Ascending aorta (tissue), 2 donors: ENCODE data around the gene UBAC2. TPM values are rescaled to one million over a fixed set of nuclear protein-coding genes. Genes with fewer than 3 reads are reported as not detected.

Experiments used
- DNase-seq, 2 donors: peaks; one replicate each; pipeline ENCODE4 v3.0.0-alpha.2; 2019; ENCODE audit warnings: low spot score in 2 of 2
- H3K27ac ChIP-seq, 2 donors: fragments of 200-600 bp; sonication (generic); one replicate each; pipeline ENCODE4 v1.5.1; 2016 to 2017; ENCODE audit warnings: mild to moderate bottlenecking in 1 of 2
- H3K27me3 ChIP-seq: fragments of 200-600 bp; sonication (generic); one replicate; pipeline ENCODE4 v1.5.1; 2017
- H3K36me3 ChIP-seq, 2 donors: fragments of 200-600 bp; sonication (generic); one replicate each; pipeline ENCODE4 v1.5.1; 2016
- H3K4me1 ChIP-seq, 2 donors: fragments of 200-600 bp; sonication (generic); one replicate each; pipeline ENCODE4 v1.5.1; 2016 to 2017; ENCODE audit warnings: mild to moderate bottlenecking in 1 of 2
- H3K4me3 ChIP-seq, 2 donors: fragments of 200-600 bp; sonication (generic); one replicate each; pipeline ENCODE4 v1.5.1; 2016 to 2017; ENCODE audit warnings: mild to moderate bottlenecking in 1 of 2
- H3K9me3 ChIP-seq, 2 donors: fragments of 200-600 bp; sonication (generic); one replicate each; pipeline ENCODE4 v1.5.1; 2016
- intact Hi-C: fragments of 100-400 bp; cut with DNase I; formaldehyde crosslinking; loops from one replicate; pipeline ENCODE4 v1.15.1; 2023
- total RNA-seq: library from RNA; depleted of rRNA; stranded (reverse); fragments of >200 nt; gene quantifications from one replicate; pipeline ENCODE4 v1.1.0, GENCODE V29; 2016
- TF ChIP-seq, protein P1 (sequence below), 3 experiments: fragments of 200-600 bp in 2 of 3; fragments of 450-650 bp in 1 of 3; sonication (generic) in 2 of 3; IDR thresholded peaks; one replicate each; pipeline ENCODE4 v1.5.1; 2016 to 2019; ENCODE audit warnings: antibody characterized with exemption in 3 of 3, mild to moderate bottlenecking in 1 of 3, moderate library complexity in 1 of 3

The UBAC2 gene
- total RNA-seq, 1 donor from 2014 or later: 67.8 TPM

DNA sequence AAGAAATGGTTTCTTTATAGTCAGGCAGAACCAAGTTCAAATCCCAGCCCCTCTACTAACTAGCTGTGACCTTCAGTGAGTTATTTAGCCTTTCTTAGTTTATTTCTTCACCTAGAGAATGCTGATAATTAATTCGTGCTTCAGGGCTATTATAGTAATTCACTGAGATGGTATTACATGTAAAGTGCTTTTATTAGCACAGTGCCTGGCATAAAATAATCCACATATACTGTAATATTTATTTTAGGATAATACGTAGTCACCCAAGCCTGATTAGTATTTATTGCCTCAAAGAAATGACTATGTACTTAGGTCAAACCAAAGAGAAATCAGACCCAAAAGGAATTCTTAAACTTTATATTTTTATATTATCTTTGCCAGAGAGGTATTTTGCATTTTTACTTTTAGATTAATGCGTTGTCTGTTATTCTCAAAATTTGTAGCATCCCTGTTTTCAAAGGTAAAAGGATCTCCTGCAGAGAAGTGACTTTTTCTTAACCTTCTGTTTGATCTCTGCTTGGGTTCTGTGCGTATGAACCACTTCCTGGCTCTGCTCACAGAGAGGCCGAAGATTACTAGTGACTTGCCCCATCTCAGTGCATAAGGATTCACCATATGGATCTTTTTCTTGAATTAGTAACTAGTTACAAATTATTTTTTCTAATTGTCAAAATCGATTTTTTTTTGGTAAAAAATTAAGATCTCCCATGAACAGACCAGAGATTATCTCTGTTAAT lies 19.7 kb downstream of the UBAC2 start:
- Histone ChIP-seq H3K36me3 (peaks cover 0 to 4% of the 10 kb centered on the region in 2 donors), H3K9me3 (no peaks in the 10 kb centered on the region), H3K27me3 (no peaks in the 10 kb centered on the region), H3K4me1 (peaks cover 0 to 21% of the 10 kb centered on the region in 2 donors), H3K27ac (no peak overlapping the region), H3K4me3 (no peak overlapping the region)
- no peak for DNase-seq
- TF ChIP-seq, protein P1, sequence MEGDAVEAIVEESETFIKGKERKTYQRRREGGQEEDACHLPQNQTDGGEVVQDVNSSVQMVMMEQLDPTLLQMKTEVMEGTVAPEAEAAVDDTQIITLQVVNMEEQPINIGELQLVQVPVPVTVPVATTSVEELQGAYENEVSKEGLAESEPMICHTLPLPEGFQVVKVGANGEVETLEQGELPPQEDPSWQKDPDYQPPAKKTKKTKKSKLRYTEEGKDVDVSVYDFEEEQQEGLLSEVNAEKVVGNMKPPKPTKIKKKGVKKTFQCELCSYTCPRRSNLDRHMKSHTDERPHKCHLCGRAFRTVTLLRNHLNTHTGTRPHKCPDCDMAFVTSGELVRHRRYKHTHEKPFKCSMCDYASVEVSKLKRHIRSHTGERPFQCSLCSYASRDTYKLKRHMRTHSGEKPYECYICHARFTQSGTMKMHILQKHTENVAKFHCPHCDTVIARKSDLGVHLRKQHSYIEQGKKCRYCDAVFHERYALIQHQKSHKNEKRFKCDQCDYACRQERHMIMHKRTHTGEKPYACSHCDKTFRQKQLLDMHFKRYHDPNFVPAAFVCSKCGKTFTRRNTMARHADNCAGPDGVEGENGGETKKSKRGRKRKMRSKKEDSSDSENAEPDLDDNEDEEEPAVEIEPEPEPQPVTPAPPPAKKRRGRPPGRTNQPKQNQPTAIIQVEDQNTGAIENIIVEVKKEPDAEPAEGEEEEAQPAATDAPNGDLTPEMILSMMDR (IDR thresholded peaks at IDR 0.05): no peak
- intact Hi-C loops: no loop called here

DNA sequence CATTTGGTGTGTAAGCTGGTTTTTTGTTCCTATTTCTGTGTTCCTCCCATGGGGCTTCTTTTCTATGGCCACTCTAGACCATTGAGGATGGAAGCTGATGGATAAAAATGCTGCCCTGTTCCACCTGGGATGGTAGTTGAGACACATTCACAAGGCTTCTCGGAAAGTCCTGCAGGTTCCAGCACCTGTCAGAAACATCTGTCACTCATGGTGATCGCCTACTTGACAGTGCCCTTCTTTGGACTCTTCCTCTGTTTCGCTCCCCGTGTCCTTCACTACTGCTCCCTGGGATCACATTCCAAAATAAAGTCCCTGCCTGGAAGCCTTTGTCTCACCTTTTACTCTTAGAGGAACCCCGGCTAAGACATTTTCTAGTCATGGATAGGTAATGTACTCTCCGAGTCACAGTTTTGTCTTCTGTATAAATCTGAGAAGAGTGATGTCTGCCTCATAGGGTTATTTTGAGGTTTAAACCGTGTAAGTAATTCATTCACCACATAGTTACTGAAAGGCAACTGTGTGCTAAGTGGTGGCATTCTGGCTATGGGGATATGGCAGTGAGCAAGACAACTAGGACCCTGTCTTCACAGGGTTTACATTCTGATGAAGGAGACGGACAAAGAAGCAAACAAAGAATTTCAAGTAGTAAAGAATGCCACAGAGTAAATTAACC lies 21.0 kb downstream of the UBAC2 start:
- peaks cover 0 to 30% of the 10 kb centered on the region in 2 donors for H3K4me1 ChIP-seq
- intact Hi-C loops: no loop called here
- no peak overlapping the region for H3K27ac ChIP-seq
- no peaks in the 10 kb centered on the region for H3K9me3 ChIP-seq
- no peaks in the 10 kb centered on the region for H3K27me3 ChIP-seq
- TF ChIP-seq, protein P1 (IDR thresholded peaks at IDR 0.05): no peak
- no peak overlapping the region for H3K4me3 ChIP-seq
- H3K36me3 ChIP-seq: no peaks in the 10 kb centered on the region
- no peak for DNase-seq

DNA sequence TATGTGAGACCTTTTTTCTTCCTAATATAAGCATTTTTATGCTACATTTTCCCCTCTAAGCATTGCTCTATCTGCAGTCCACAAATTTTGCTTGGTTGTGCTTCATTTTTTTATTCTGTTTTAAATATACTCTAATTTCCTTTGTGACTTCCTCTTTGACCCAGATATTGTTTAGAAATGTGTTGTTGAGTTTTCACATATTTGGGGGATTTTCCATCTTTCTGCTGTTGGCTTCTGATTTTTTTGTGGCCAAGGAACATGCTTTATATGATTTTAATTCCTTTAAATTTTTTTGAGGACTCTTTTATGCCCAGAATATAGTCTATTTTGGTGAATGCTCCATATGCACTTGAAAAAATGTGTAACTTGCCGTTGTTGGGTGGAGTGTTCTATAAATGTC lies 22.9 kb downstream of the UBAC2 start:
- H3K4me3 ChIP-seq: no peak overlapping the region
- intact Hi-C loops: no loop called here
- no peak for DNase-seq
- H3K27me3 ChIP-seq: no peaks in the 10 kb centered on the region
- no peaks in the 10 kb centered on the region for H3K9me3 ChIP-seq
- no peaks in the 10 kb centered on the region for H3K36me3 ChIP-seq
- TF ChIP-seq, protein P1 (IDR thresholded peaks at IDR 0.05): no peak
- peaks cover 0 to 20% of the 10 kb centered on the region in 2 donors for H3K4me1 ChIP-seq
- H3K27ac ChIP-seq: no peak overlapping the region

DNA sequence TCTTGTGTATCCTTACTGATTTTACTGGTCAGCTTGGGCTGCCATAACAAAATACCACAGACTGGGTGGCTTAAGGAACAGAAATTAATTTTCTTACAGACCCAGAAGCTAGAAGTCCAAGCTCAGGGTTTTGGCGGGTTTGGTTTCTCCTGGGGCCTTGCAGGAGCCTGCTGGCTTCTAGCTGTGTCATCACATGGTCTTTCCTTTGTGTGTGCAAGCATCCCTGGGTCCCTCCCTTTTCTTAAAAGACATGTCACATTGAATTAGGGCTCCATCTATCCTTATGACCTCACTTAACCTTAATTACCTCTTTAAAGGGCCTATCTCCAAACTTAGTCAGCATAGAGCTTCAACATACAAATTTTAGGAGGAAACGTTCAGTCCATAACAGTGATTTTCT lies 23.4 kb downstream of the UBAC2 start:
- H3K36me3 ChIP-seq: no peaks in the 10 kb centered on the region
- H3K4me3 ChIP-seq: no peak overlapping the region
- H3K27me3 ChIP-seq: no peaks in the 10 kb centered on the region
- TF ChIP-seq, protein P1 (IDR thresholded peaks at IDR 0.05): no peak
- intact Hi-C loops: no loop called here
- DNase-seq: no peak
- no peak overlapping the region for H3K27ac ChIP-seq
- no peaks in the 10 kb centered on the region for H3K9me3 ChIP-seq
- H3K4me1 ChIP-seq: peaks cover 0 to 24% of the 10 kb centered on the region in 2 donors

DNA sequence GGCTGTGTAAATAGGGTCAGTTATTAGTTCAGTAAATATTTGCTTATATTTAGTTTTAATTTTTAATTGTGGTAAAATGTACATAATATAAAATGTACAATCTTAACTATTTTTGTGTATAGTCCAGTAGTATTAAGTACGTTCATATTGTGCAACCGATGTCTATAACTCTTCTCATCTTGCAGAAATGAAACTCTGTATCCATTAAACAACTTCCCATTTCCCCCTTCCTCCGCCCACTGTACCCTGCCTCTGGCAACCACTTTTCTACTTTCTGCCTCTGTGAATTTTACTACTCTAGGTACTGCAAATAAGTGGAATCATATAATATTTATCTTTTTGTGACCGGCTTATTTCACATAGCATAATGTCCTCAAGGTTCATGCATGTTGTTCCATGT lies 24.4 kb downstream of the UBAC2 start:
- no peaks in the 10 kb centered on the region for H3K27me3 ChIP-seq
- H3K4me3 ChIP-seq: no peak overlapping the region
- H3K4me1 ChIP-seq: peaks cover 0 to 21% of the 10 kb centered on the region in 2 donors
- intact Hi-C loops: no loop called here
- TF ChIP-seq, protein P1 (IDR thresholded peaks at IDR 0.05): no peak
- no peak overlapping the region for H3K27ac ChIP-seq
- no peaks in the 10 kb centered on the region for H3K9me3 ChIP-seq
- DNase-seq: no peak
- no peaks in the 10 kb centered on the region for H3K36me3 ChIP-seq
